Activated T-cell treated with anti-CD3 and anti-CD28 coated beads for 48 hours (primary cell): ENCODE measurements around the gene TNIK.
"Not testable (repeated sequence)": the region's sequence is repeated elsewhere in the genome, so short reads cannot be mapped to it uniquely, and the experiment has no call there.

Experiments used
- DNase-seq: peaks from one replicate; pipeline ENCODE4 v3.0.0-alpha.2; 2020; ENCODE audit warnings: low read depth

TNIK gene

DNA sequence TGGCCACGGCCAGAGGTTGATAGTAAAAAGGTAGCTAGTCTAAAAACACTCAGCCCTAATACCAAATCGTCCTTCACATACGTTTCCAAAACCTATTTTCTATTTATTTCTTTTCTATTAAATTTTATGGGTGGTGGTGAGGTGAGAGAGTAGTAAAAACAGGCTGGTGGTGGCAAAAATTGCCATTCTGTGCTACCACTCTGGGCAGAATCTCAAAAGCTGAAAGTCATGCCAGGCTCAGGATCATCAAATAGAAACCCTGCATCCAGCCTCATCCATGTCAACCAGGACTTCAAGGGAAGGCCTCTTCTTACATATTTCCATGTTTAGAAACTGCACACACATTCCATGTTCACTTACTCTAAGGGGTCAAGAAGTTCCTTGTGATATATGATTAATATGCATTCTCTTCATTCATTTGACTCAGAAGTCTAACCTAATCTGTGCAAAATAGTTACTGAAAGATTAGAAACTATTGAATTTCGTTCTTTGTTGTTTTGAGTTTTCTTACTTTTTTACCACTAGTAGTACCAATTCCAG is 153.1 kb downstream of the TNIK start:
- DNase-seq, result no peak

GRCh38 chr3:171306631-171307030 is 153.6 kb downstream of the TNIK start:
- no peak for DNase-seq

DNA sequence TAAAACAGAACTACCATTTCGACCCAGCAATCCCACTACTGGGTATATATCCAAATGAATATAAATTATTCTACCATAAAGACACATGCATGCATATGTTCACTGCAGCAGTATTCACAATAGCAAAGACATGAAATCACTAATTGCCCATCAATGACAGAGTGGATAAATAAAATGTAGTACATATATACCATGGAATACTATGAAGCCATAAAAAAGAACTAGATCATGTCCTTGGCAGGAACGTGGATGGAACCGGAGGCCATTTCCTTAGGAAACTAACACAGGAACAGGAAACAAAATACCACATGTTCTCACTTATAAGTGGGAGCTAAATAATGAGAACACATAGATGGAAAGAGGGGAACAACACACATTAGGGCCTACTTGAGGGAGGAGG is 154.4 kb downstream of the TNIK start:
- DNase-seq, result not testable (repeated sequence)

- DNase-seq, result not testable (repeated sequence)
Measured at GRCh38 chr3:171304498-171304897, 155.7 kb downstream of the TNIK start.

DNA sequence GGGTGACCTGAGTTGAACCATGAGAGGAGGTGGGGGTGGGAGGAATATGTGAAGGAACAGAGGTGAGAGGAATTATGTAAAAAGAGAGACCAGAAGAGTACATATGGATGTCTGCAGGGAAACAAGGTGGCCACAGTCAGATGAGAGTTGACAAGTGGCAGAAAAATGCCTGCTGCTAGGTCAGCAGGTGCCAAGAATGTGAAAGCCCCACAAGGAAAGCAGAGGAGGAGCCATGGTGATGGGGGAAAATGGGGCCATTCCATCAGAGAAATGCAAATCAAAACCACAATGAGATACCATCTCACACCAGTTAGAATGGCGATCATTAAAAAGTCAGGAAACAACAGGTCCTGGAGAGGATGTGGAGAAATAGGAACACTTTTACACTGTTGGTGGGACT is 156.2 kb downstream of the TNIK start:
- DNase-seq, result not testable (repeated sequence)

- no peak for DNase-seq
Measured at GRCh38 chr3:171301998-171302397, 158.2 kb downstream of the TNIK start.

DNA sequence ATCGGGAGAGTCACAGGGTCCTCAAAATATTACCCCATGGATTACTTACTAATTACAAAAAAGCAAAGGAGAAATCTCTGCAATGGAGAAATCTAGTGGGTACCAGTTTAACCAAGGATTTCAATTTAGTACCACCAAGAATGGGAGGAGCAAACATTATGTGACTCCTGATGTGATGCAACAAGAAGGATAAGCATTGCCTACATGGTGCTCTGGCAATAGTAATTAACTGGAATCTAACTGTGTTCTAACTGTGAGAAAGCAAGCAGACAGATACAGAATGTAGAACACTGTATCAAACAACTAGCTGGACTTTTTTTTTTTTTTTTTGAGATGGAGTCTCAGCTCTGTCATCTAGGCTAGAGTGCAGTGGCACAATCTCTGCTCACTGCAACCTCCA is 159.2 kb downstream of the TNIK start:
- DNase-seq, result no peak

DNA sequence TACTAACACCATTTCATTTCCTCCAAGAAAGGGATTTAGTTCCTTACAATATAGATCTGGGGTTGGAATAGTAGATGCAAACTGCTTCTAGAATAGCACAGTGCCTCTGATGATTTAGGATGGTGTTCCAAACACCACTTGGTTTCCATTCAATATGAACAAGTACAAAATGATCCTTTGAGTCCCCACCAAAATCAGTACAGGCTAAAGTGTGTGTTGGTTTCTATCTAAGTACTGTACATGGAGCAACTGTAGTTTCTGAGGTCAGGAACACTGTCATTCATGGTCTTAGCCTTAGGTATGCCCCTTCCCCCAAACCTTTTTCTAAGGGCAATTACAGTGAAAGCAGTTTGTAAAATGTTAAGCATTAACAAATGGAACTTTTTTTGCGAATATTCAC is 162.3 kb downstream of the TNIK start:
- no peak for DNase-seq

GRCh38 chr3:171297207-171297606 is 163.0 kb downstream of the TNIK start:
- no peak for DNase-seq

DNA sequence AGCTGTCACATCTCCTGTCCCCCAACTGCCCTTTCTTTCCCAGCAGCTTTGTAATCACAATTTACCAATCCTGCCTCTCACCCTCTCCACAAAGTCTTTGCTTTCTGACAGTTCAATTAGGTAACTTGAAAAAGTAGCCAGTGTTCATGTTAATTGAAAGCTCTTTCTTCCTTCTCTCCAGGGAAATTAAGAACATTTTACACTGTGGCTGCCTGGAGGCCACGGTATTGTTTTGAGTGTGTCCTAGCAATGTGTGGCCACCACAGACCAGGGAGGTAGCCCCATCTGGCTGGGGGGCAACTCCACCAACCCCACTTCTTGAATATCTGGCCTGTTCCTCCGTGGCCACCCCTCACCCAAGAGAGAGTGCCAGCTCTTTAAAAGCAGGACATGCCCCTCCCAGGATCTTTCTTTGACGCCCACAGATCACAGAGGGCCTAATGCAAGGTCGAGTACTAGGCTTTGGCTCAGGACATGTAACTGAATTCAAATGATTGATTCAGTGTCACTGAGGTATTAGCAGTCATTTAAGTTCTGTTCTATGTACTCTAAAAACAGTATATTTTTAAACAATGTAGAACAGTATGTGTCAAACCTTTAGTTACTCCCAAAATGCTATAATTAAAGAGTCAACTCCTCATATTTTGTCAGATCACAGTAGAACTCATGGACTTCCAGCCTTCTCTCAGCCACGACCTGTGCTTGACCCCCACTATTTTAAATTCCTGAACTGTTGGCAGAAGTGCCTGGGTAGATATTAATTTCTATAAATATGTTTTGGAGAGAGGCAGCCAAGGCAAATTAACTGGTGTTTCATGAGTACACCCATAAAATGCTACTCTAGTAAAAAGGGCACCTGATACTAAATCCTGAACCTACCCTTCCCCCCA is 164.5 kb downstream of the TNIK start:
- no peak for DNase-seq

- DNase-seq, result no peak
Measured at GRCh38 chr3:171293142-171293782, 166.9 kb downstream of the TNIK start.

DNA sequence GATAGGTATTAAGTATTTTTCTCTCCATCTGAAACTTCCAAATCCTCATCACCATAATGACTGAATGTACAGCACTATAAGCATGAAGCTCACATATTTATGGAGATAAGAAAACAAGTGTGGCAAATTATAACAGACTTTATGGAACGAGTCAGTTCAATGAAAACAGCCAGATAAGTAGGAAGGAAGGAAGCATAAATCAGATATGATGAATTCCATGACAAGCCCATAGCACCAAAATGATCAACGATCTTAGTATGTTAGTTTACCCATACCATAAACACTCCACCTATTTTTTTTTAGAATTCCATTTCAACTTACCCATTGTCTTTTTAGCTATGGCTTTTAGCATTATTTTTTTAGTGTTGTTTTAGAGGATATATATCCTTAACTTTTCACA is 169.5 kb downstream of the TNIK start:
- no peak for DNase-seq

- DNase-seq, result no peak
Measured at GRCh38 chr3:171289291-171289690, 170.9 kb downstream of the TNIK start.

- DNase-seq, result not testable (repeated sequence)
Measured at GRCh38 chr3:171287761-171288160, 172.4 kb downstream of the TNIK start.

- DNase-seq, result no peak
Measured at GRCh38 chr3:171286580-171287249, 173.5 kb downstream of the TNIK start.

GRCh38 chr3:171285287-171285686 is 174.9 kb downstream of the TNIK start:
- no peak for DNase-seq

GRCh38 chr3:171284308-171285075 is 175.7 kb downstream of the TNIK start:
- no peak for DNase-seq

GRCh38 chr3:171283848-171284222 is 176.4 kb downstream of the TNIK start:
- DNase-seq, result no peak

DNA sequence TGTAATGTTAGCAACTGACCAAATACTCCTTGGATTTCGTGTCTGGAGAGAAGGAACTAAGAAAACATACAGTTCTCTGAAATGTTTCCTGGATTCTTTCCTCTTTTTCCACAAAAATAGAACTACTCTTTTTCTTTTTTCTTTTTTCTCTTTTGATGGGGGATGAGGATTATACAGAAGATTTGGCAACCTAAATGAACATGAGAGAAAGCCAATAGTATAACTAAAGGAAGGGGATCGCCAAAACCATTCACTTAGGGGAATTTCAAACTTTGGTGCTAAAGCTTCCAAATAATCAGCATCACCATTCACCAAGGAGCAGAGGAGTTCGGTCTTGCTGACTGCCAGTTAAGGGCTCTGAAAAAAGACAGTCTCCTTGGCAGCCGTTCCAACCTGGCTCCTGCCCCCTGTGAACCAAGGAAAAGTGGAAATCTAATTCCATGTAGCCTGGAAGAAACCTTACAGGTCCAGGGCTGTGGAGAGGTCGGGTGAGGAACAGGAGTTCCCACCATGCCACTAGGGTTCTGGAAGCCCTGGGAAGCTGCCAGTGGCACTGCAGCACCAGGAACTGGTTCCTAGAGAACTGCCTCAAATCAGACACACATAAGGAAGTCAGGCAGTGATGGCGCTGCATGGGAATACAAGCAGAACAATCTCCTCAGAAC is 176.9 kb downstream of the TNIK start:
- no peak for DNase-seq

- no peak for DNase-seq
Measured at GRCh38 chr3:171282041-171282440, 178.2 kb downstream of the TNIK start.

DNA sequence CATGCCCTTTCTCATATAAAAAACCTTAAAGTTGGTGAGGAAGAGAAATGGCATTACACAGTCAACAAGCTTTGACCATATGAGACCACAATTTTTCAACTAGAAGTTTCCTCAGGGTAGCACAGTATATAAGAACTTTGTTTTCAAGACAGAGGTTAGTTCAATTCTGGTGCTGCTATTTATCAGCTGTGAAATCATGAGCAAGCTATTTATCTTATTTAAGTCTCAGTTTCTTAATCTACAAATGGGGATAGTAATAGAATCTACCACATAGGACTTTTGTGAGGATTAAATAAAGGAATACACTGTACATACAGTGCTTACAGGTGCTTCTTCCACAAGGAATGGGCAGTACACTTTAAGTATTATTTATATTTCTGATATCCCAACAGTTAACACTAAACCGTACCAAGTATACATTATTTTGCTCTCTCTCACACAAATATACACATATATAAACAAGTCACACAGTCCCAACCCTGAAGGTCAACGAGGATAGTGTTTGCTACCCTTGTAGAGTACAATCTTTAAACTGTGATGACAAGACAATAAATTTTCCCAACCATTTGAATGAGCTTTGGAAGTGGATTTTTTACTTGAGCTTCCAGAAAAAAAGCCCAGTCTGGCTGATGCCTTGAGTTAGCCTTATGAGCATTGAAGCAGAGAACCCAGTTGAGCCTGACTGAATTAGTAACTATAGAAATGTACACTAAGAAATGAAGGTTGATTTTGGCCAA is 178.8 kb downstream of the TNIK start:
- no peak for DNase-seq
